Mesothelial cell of epicardium (in vitro differentiated cells): Measurements from ENCODE around the gene CHCHD10. TPM values are rescaled to one million over a fixed set of nuclear protein-coding genes. Genes with fewer than 3 reads are reported as not detected.

Source experiments
- DNase-seq, 2 experiments: peaks; one replicate each; pipeline ENCODE4 v3.0.0; 2021; ENCODE audit warnings: low spot score in 2 of 2; ENCODE audit not compliant: unreplicated experiment in 2 of 2
- H3K27ac Mint-ChIP-seq: 2 replicates; pipeline ENCODE4 v1.8.0; 2021; ENCODE audit warnings: mixed read lengths
- H3K27me3 Mint-ChIP-seq: 2 replicates; pipeline ENCODE4 v1.8.0; 2021; ENCODE audit warnings: low read depth, mixed read lengths
- H3K36me3 Mint-ChIP-seq: 2 replicates; pipeline ENCODE4 v1.8.0; 2021; ENCODE audit warnings: mixed read lengths
- H3K4me1 Mint-ChIP-seq: 2 replicates; pipeline ENCODE4 v1.8.0; 2021; ENCODE audit warnings: mixed read lengths
- H3K4me3 Mint-ChIP-seq: 2 replicates; pipeline ENCODE4 v1.8.0; 2021; ENCODE audit warnings: mild to moderate bottlenecking, moderate library complexity, mixed read lengths
- H3K9me3 Mint-ChIP-seq: 2 replicates; pipeline ENCODE4 v1.8.0; 2021; ENCODE audit warnings: mixed read lengths
- CTCF ChIP-seq: fragments of 200-600 bp; sonication (generic); IDR thresholded peaks from one replicate; pipeline ENCODE4 v1.5.0; 2021; ENCODE audit warnings: antibody characterized with exemption; ENCODE audit not compliant: unreplicated experiment
- total RNA-seq: library from RNA; stranded (reverse); gene quantifications from 3 replicates; pipeline ENCODE4 v1.2.1, GENCODE V29; 2021

Gene CHCHD10
- total RNA-seq, 1 donor from 2014 or later = 61.8 TPM

GRCh38 chr22:23781511-23782183 lies 13.9 kb upstream of the CHCHD10 start:
- Mint-ChIP-seq H3K9me3 (no peaks in the 10 kb centered on the region), H3K4me1 (peaks cover 12% of the 10 kb centered on the region), H3K36me3 (peaks cover 9% of the 10 kb centered on the region), H3K27ac (peak overlapping the region; percentile 59), H3K4me3 (no peak overlapping the region), H3K27me3 (no peaks in the 10 kb centered on the region)
- no peak for TF ChIP-seq CTCF
- no peak for DNase-seq

- no peak for DNase-seq
- TF ChIP-seq CTCF = no peak
- Mint-ChIP-seq H3K4me3 (no peak overlapping the region), H3K27me3 (no peaks in the 10 kb centered on the region), H3K36me3 (peaks cover 9% of the 10 kb centered on the region), H3K4me1 (peaks cover 11% of the 10 kb centered on the region), H3K9me3 (no peaks in the 10 kb centered on the region), H3K27ac (peak overlapping the region; percentile 59)
These were observed 13.3 kb upstream of the CHCHD10 start for GRCh38 chr22:23781065-23781464.

GRCh38 chr22:23780146-23780748 lies 12.5 kb upstream of the CHCHD10 start:
- H3K27ac Mint-ChIP-seq = no peak overlapping the region
- H3K27me3 Mint-ChIP-seq = no peaks in the 10 kb centered on the region
- no peak for DNase-seq
- H3K36me3 Mint-ChIP-seq = peaks cover 9% of the 10 kb centered on the region
- H3K4me1 Mint-ChIP-seq = peaks cover 19% of the 10 kb centered on the region
- H3K4me3 Mint-ChIP-seq = no peak overlapping the region
- no peaks in the 10 kb centered on the region for H3K9me3 Mint-ChIP-seq
- TF ChIP-seq CTCF = no peak

- no peak overlapping the region for H3K4me3 Mint-ChIP-seq
- H3K4me1 Mint-ChIP-seq = peaks cover 24% of the 10 kb centered on the region
- H3K27ac Mint-ChIP-seq = no peak overlapping the region
- no peak for TF ChIP-seq CTCF
- no peak for DNase-seq
- H3K27me3 Mint-ChIP-seq = no peaks in the 10 kb centered on the region
- H3K36me3 Mint-ChIP-seq = peaks cover 9% of the 10 kb centered on the region
- no peaks in the 10 kb centered on the region for H3K9me3 Mint-ChIP-seq
These were observed 12.0 kb upstream of the CHCHD10 start for GRCh38 chr22:23779731-23780130.

GRCh38 chr22:23779083-23779482 lies 11.3 kb upstream of the CHCHD10 start:
- Mint-ChIP-seq H3K27ac (no peak overlapping the region), H3K27me3 (no peaks in the 10 kb centered on the region), H3K4me3 (no peak overlapping the region), H3K36me3 (peaks cover 9% of the 10 kb centered on the region), H3K4me1 (peaks cover 30% of the 10 kb centered on the region), H3K9me3 (no peaks in the 10 kb centered on the region)
- no peak for TF ChIP-seq CTCF
- DNase-seq = no peak
